HCEC 1CT (cell line): Measurements from ENCODE around the gene MEIS3.

Experiments used
- DNase-seq: peaks from one replicate; pipeline ENCODE4 v3.0.0-alpha.2; 2017

The MEIS3 gene

DNA sequence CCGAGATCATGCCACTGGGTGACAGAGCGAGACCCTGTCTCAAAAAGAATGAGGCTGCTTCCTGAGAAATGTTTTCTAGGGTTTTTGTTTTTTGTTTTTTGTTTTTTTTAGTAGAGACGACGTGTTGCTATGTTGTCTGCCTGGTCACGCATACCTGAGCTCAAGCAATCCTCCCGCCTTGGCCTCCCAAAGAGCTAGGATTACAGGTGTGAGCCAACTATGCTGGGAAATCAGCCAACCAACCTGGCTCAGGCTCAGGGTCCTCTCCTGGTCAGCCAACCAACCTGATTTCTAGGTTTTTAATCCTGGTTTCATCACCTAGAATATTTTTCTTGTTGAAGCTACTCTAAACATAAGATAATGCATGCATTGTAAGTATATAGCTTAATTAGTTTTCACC is 62.4 kb downstream of the MEIS3 start:
- no peak for DNase-seq

DNA sequence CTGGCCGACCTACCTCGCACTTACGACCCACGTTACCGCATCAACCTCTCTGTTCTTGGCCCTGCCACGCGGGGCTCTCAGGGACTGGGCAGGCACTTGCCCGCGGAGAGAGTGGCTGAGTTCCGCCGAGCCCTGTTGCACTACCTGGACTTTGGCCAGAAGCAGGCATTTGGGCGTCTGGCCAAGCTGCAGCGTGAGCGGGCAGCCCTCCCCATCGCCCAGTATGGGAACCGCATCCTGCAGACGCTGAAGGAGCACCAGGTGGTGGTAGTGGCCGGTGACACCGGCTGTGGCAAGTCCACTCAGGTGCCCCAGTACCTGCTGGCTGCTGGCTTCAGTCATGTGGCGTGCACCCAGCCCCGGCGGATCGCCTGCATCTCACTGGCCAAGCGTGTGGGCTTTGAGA is 66.0 kb downstream of the MEIS3 start:
- no peak for DNase-seq
